ENCODE measurements around the gene TMEM178A.
"Not testable (repeated sequence)": the region's sequence is repeated elsewhere in the genome, so short reads cannot be mapped to it uniquely, and the experiment has no call there.

Gene TMEM178A

DNA sequence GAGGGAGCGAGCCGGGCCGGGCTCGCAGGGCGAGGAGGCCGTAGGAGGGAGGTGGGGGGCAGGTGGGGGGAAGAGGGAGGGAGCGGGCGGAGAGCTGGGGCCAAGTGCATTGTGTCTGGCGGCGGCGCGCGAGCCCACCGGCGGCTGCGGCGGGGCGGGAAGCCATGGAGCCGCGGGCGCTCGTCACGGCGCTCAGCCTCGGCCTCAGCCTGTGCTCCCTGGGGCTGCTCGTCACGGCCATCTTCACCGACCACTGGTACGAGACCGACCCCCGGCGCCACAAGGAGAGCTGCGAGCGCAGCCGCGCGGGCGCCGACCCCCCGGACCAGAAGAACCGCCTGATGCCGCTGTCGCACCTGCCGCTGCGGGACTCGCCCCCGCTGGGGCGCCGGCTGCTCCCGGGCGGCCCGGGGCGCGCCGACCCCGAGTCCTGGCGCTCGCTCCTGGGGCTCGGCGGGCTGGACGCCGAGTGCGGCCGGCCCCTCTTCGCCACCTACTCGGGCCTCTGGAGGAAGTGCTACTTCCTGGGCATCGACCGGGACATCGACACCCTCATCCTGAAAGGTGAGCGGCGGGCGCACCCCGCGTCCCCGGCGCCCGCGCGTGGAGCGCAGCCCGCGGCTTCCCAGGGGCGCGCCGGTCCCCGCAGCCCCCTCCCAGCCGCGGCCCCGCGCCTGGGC, at the start of gene TMEM178A:
Gene TMEM178A (plus strand): TSS at position 107 of the 680 bp plus-strand sequence. CDS start 58 bp downstream, at position 165.
- no peak for DNase-seq

DNA sequence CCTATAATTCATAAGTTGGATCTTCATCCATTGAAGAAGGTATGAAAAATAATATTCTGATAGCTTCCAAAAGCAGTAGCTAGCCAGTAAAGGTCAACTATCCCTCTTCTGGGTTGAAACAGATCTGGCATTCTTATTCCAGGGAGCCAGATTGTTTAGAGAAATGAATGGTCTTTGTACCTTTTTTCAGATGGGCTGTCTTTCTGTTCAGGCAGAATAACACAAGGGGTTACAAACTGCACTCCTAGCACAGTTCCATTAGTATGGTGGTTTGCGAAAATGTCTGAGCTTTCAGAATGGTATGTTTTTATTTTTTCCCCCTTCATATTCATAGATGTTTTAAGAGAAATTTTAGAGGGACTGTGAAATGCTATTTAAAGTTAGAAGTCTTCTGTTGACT, 47.5 kb upstream of the TMEM178A start:
- no peak for DNase-seq

DNA sequence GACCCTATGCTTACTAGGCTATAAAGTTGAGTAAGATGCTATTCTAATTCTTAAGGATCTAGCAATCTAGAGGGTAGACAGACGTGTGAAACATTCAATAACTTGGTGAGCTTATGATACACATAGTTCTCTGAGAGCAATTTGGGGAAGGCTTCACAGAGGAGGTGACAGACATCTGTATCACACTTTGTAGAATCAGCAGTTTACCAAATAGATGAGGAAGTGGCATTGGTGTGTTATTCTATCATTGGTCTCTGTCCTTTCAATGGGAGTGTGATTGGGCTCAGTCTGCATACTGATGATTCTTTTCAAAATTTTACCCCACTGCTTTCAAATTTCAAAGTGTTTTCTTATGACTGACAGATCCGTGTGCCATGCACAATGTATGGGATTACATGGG, 47.0 kb upstream of the TMEM178A start:
- no peak for DNase-seq

DNA sequence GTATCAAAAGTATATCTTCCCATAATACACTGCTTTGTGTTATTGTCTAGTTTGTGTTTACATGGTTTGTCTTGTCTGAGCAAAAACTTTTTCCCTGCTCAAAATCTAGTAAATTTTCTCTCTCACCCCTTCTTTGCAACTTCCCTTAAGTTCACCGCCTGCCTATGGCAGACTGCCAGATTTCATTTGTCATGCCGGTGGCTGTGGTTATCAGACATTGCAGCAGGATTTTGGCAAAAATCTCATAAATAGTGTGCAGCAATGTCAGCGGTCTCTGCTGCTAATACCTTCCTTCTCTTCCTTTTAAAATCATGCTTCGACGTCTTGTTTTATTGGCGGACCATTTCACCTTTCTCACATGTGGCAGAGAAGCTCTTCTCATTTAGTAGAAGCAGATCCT, 45.6 kb upstream of the TMEM178A start:
- DNase-seq: no peak

DNA sequence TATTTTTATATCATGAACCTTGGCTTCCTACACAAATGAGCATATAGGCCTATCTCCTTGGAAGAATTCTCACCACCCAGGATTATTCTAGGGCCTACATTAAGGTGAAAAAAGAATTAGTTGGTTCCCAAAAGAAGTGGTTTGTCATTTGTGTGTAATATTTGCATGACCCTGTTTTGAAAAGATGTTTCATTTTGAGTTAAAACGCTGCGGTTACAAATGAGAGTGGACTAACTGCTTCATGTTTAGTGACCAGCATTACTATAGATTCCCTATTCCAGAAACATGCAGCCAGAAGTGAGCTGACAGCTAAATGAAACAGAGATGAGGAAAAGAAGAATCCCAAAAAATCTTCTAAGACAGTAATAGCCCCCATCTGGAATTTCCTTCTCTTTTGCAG, 44.1 kb upstream of the TMEM178A start:
- DNase-seq: no peak

DNA sequence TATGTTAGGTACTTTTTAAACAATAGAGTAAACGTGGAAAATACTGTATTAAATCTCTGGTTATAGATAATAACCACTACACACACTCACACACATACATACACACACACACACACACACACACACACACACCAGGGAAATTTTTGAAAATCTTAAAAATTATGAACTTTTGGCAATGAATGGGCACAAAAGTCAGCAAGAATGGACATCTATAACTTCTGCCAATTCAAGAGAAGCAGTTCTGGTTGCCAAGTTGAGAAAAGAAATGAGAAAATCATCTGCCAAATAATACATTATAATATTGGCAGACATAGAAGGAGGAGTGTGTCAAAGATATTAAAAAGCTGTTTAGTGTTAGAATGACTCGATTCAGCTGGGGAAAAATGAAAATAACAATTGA, 42.9 kb upstream of the TMEM178A start:
- no peak for DNase-seq

DNA sequence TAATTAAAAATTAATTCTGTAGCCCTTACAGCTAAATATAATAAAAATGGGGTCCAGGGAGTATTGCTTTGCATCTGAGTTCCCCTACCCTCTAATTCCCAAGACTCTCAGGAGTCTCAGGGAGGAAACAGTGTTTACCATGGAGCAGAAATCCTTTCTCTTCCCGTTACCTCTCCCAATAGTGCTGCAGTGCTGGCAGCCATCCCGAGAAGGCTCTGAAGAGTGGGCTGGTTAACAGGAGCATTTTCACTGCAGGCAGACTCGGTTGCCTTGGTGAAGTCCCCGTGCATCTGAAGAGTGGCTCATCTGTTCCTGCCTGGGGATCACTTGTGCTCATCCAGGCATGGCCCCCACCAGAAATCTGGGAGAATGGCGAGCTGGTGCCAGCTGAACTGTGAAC, 41.8 kb upstream of the TMEM178A start:
- no peak for DNase-seq

DNA sequence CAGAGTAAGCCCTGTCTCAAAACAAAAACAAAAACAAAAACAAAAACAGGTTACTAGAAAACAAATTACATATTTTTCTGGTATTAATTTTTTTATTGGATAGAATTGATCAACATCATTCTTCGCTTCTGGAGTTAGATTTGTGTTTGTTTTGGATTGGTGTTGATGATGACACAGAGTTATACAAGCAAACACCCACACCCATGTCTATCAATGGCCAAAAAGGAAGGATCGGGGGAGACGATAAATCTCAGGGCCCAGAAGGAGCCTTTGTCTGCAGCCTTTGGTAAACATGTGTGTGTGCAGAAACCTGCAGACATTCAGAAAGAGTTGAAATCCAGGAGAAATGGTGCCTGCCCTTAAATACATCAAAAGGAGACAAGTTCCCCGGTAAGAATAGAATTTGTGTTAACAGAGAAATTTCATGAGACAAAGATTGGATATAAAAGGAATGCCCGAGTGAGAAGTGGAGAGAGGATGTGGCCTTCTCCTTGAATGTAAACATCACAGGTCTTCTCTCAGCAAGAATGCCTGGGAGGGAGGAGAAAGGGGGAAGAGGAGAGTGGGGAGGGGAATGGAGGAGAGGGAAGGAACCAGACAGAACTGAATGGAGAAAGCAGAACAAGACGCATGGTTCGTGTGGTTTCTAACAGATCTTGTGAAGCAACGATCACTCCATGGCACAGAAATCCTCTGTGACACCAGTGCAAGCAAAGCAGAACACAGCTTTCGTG, 40.4 kb upstream of the TMEM178A start:
- no peak for DNase-seq

DNA sequence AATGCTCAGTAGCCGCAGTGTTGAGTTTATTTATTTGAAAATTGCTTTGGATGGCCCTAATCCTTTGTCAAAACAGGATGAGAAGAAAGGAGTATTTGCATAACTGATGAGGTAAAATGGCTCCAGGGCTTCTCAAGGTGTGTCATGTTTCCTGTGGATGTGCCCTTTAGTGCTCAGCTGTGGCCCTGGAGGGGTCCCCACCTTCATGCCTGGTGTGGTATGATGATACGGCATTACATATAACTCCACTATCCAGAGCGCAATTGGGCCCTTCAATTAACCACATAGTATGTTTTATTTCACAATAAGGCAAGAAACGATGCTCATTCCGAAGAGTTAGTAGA, 39.8 kb upstream of the TMEM178A start:
- no peak for DNase-seq

DNA sequence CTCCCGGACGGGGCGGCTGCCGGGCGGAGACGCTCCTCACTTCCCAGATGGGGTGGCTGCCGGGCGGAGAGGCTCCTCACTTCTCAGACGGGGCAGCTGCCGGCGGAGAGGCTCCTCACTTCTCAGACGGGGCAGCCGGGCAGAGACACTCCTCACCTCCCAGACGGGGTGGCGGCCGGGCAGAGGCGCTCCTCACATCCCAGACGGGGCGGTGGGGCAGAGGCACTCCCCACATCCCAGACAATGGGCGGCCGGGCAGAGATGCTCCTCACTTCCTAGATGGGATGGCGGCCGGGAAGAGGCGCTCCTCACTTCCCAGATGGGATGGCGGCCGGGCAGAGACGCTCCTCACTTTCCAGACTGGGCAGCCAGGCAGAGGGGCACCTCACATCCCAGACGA, 37.4 kb upstream of the TMEM178A start:
- not testable (repeated sequence) for DNase-seq

DNA sequence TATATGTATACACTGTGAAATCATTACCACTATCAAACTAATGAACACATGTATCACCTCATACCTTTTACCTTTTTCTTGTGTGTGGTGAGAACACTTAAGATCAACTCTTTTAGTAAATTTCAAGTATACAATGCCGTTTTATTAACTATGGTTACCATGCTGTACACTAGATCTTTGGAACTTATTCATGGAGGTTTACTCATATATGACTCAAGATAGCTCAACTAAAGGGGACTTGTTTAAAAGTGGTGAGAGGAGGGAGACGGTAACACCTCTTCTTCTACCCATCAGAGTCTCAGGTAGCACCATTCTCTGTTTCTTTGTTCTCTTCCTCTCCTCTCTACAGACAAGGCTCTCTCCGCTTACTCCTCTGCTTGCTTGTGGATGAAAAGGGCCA, 36.1 kb upstream of the TMEM178A start:
- DNase-seq: no peak

DNA sequence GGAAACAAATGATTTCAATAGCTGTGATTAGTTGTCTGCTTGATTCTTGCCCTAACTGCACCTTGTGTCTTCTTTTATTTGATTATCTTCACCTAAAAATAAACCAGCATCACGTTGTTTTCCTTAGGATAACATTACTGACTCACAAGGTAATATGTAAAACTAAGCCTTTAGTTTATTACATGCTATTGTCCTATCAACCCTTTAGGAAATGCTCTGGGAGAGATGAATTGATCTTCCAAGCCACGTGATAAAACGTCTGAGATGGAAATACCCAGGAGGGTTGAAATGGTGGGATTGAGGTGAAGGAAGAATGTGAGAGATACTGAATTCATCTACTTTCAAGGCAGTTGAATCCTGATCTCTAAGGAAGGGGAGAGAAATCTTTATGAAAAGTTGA, 34.5 kb upstream of the TMEM178A start:
- DNase-seq: no peak

DNA sequence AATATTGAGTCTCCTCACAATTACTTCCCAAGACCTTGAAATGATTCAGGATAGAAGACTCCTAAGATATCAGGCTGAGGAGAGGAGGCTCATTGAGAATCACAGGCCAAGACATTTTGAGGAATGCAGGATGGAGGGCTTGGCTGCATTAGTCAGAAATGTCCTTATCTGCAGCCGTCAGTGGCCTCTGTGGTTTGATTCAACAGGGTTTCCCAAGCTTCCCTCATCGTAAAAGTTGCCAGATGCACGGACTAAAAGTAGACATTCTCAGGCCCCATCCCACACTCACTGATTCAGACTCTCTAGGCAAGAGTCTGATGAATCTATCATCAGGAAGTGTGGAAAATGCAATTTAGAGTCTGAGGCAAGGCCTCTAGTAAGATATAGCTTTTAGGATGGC, 34.0 kb upstream of the TMEM178A start:
- no peak for DNase-seq

DNA sequence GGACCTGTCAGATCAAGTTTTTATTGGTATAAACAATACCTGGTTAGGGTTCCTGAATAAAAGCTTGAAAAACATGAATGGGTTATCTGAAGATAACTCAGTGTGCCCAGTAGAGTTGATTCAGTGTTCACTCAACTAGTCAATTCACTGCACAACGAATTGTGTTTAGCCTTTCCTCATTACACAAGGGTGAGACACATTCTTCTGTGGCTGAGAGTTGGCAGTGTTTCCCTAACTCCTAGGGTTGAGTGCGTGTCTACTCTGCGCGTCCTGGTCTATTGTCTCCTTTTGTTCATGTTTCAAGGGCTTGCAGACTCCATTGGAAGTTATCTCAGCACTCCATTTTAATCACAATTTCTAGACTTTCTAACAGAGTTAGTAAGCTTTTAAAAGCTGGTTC, 32.8 kb upstream of the TMEM178A start:
- no peak for DNase-seq

DNA sequence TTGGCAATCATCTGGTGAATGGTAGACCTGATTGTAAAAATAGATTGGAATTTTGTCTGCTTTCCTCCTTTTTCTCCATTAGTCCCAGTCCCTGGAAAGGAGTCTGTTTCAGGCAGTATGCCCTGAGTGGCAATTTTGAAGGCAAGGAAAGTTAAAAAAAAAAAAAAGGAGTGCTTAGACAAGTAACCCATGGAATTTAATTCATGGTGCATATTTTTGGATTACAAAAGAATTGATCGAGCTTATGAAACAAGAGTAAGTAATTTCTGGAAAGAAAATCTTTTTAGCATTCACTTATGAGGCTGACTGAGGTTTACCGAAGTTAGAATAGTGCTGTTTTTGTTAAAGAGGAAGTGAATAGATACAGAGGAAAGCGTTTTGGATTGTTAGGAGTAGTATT, 29.4 kb upstream of the TMEM178A start:
- DNase-seq: no peak

DNA sequence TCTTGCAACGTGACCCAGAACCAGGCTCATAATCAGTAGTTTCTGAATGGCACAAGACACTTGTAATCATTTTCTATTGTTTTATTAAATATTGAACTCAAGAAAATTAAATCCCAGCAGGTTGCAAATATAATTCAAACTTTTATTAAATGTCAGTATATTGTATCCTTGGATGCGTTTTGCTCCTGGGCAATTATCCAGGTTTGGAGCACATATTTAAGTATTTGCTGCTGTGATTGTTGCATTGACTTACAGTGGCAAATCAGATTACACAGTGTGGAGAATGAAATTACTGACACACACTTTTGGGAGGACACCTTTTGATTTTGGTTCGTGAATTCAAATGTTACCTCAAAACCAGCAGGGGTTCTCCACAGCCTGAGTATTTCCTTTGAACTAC, 27.1 kb upstream of the TMEM178A start:
- DNase-seq: no peak

DNA sequence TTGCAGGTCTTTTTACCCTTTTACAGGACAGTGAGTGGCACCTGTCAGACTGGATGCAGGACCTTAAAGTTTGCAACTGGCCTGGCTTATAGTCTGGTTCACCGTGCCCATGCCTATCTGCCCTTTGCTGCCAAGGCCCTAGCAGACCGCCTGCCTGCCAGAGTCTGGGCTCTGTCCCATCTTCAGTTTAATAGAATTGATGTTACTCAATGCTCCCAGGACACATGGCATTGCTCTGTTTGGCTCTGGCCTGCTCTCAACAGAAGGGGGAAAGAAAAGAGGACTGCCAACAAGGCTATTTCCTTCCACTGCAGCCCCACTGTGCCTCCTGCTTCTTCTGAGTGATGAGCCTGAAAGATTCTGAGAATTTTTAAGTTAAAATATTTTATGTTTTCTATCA, 25.6 kb upstream of the TMEM178A start:
- no peak for DNase-seq

DNA sequence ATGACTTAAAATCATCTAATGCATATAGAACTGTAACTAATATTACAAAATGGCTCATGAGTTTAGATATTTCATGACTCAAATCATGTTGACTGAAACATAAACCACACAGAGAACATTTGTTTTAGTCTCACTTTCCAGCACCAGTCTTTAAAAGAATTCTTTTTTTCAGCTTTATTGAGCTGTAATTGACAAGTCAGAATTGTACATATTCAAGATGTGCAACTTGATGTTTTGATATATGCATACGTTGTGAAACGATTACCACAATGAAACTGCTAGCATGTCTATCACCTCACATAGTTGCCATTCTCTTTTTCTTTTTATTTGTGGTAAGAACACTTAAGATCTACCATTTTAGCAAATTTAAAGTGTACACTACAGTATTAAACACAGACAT, 25.0 kb upstream of the TMEM178A start:
- peak; percentile 13 for DNase-seq

DNA sequence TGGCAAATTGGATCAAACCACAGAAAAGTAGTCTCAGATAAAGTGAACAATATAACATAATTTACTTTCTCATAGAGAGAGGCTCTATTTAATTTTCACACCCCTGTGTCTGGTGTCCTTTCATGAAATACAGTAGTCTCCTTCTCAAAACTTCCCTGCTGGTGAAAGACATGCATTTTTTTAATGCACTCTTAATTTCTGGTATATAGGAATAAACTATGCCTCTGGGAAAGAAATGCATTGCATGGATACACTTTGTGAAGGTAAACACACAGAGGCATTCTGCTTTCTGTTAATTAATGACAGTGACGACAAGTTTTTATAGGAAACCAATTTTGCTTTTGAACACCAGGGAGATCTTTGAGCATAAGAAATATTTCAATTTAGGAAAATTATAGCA, 24.1 kb upstream of the TMEM178A start:
- no peak for DNase-seq

DNA sequence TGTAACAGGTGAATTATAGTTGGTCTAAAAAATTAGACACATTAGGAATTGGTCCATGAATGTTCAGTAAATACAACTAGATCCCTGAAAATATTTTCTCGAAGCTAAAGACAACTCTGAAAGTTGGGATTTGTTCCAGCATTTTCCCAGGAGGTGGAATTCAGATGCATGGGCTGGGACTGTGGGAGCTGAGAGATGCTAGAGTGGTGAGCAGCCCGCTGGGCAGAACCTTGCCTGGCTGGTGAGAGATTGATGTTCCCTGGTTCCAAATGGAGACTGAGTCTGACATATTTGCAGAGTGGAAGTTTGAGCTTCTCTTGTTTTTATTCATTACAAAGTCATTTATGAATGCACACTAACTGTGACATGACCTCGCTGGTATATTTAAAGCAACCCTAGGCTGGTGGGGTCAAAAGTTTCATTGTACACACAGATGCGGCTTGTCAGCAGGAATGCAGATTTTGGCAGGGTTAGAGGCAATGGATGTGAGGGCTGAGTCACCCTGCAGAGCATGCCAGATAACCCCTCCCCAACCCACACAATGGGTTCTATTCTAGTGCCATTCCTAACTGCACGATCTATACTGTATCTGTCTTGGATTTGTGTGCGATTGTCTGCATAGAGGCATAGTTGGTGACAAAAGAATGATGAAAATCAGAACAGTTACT, 23.5 kb upstream of the TMEM178A start:
- peak; percentile 10 for DNase-seq

DNA sequence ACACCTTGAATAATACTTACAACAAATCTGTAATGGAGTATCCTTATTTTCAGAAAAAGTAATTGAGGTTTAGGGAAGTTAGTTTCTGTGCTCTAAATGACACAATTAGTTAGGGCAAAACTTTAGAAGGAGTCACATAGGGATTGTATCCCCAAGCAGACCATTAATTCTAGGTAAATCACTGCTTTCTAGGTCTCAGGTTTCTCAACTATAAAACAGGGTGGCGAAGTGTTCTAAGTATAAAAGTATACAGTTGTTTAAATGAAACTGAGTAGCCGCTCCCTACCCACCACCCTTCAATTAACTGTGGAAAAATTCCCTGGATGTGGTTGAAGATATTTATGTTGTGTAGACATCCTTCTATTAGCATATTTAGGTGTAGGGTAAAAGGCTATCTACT, 19.9 kb upstream of the TMEM178A start:
- no peak for DNase-seq

DNA sequence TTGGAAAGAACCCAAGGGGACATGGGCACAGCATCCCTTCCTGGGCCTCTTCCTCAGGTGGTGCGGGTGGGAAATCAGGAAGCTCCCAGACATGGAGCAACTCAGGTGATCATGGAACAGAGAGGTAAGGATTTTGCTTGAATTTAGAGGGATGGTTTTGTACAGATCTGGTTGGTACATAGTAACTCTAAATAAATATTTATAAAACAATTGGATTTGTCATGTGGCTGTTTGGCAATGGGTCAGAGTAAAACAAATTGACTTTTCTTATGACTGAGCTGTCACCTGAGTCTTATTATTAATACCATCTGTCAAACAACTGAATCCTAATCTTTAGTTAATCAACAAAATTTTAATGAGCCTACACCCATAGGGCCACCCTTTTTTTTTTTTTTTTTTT, 19.4 kb upstream of the TMEM178A start:
- no peak for DNase-seq

DNA sequence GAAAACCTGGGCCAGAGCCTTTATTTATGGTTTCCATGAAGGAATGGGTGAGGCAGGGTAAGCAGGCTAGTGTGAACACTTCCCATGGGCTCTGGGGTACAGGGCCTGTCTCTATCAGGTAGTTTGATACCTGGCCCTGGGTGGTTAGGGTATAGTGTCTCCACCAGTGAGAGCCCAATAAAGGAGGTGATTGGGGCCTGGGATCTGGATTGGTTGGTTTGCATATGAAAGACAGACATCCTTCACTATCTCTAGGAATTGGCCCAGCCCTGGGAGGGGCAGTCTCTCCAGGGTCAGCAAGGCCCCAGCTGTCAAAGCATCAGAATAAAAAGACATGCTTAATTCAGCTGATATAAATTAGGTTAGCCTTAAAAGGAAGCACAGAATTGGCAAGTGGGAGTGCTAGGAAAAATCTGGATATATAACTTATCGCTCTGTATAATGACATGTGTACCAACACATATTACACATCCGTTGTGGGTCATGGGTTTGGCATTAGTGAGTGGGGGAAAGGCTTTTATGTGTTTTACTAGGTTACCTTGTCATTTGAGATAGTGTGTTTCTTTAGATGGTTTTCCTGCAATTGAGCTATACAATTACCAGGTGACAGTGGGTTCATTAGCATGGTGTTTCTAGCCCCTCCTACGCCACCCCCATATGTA, 18.5 kb upstream of the TMEM178A start:
- no peak for DNase-seq

DNA sequence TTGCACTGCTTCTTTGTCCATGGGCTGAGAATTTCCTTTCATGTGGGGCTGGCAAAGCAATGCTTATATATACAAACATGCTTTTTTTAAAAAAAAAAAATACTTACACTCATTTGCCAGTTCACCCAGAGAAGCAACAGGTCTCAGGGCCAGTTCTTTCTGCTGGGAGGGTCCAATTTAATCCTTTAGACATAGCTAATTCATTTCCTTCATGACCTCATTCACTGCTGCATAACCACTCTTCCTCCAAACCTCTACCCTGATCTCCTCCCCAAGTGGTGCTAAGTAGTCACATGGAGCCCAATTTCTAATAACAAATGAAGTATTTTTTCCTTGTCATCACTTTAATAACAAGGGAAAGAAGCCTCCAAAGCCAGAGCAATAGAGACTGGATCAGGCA, 17.1 kb upstream of the TMEM178A start:
- DNase-seq: no peak
